ENCODE results near the gene TRMT6.

TRMT6 gene

DNA sequence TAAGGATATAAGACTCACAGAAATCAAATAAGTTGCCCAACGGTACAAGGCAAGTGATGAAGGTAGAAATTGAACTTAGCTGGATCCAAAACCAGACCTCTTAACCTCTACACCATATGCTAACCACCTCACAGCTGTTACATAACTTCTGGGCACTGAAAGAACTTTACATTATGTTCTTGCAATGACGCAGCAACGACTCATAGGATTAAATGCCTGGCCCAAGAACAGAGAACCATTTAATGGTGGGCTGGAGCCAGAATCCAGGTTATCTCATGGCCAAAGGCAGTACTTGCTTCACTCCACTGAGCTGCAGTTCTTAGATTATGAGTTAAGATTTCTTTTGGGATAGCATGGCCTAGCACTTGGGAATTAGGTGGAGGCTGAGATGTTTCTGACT, 4.4 kb downstream of the TRMT6 start:
- no peak for DNase-seq

DNA sequence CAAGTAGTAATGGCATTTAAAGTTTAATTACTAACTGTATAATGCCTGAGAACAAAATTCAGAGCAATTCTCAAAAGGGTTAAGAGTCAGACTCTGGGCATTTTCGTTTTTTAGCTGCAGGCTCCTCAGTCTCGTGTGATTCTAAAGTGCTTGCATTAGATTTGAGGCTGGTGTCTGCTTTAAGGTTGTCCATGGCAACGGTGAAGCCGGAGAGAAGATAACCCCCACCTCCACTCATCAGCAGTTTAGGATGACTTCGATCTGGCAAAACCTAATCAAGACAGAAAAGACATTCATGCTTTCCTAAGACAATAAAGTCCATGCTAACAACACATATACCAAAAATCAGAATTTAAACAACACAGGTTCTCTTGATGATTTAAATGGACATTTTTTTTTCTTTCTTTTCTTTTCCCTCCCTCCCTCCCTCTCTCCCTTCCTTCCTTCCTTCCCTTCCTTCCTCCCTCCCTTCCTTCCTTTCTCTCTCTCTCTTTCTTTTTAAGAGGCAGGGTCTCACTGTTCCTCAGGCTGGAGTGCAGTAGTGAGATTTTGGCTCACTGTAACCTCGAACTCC, 11.8 kb downstream of the TRMT6 start:
- no peak for DNase-seq

DNA sequence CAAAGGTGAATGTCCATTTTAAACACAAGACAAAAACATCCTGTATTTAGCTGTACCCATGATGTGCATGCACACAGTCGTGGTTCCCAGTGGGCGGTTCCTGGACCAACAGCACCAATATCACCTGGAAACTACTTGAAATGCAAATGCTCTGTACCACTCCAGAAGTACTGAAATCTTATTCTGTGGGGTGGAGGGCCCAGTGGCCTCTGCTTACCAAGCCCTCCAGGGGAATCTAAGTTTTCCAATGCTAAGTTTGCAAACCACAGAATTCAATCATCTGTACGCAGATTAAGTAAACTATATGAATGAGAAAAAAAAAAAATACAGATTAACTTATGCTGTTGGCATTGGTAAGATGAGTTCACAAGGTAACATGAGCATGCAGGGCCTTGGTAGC, 14.1 kb downstream of the TRMT6 start:
- no peak for DNase-seq

DNA sequence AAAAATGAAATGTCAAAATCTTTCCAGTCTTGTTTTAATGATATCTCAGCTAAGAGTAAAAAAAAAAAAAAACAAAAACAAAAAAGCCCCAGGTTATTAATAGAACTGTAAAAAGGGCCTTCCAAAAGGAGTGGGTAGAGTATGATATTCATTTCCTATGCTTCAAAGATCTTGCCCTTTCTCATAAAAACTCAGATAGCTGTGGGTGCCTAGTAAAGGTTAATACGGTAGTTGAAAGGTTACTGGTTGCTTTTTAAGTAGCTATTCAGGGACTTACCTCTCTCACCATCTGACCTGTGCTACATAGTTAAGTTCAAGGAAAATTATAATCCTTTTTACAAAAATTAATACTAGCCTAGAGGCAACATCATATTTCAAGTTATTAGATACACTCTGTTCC, 14.9 kb downstream of the TRMT6 start:
- DNase-seq: no peak

DNA sequence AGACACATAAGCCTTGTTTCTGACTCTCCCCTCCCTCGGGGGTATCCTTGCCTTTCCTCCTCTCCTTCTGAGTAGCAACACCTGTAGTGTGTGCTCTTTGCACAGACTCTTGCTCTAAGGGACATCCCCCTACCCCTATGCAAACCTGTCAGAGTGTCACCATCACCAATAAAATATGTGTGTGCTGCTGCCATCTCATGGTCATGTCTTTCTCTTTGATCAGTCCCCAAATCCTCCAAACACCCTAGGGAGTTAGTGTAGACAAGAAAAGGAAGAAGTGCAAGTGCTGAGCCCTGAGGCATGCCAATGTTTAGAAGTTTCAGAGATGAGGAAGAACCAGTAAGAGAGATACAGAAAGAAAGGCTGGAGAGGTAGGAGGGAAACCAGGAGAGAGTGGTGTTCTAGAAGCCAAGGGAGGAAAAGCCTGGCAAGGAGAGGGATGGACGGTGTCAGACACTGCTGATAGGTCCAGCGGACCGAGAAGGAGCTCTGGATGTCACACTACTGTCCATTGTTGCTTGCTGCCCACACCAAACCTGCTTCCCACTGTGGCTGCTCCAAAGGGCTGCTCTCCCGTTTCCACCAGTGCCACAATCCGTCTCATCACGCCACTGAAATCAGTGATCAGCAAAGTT, 16.4 kb downstream of the TRMT6 start:
- no peak for DNase-seq

DNA sequence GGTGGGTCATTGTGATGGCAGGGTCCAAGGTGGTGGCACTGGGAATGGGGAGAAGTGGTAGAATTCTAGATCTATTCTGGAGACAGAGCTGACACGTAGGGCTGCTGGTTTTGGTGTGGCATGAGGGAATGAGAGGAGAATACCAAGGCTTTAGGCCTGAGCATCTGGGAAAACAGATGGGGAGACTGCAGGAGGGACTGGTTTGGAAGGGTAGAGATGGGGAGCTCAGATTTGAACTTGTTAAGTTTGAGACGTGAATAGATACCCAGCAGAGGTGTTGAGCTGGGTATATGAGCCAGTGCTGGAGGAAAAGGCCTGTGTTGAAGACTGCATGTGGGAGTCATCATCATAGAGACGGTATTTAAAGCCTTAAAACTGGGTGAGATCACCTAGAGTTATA, 17.5 kb downstream of the TRMT6 start:
- DNase-seq: no peak

DNA sequence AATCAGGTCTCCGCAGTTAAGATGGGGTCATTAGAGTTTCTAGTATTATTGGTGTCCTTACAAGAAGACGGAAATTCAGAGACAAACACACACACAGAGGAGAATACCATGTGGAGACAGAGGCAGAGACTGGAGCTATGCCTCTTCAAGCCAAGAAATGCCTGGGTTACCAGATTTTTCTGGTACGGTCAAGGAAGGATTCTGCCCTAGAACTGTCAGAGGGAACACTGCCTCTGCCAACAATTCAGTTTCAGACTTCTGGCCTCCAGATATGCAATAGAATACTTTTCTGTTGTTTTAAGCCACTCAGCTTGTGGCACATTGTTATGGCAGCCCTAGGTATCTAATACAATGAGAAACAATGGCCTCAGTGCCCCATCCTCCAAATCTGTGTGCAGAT, 18.9 kb downstream of the TRMT6 start:
- DNase-seq: no peak

DNA sequence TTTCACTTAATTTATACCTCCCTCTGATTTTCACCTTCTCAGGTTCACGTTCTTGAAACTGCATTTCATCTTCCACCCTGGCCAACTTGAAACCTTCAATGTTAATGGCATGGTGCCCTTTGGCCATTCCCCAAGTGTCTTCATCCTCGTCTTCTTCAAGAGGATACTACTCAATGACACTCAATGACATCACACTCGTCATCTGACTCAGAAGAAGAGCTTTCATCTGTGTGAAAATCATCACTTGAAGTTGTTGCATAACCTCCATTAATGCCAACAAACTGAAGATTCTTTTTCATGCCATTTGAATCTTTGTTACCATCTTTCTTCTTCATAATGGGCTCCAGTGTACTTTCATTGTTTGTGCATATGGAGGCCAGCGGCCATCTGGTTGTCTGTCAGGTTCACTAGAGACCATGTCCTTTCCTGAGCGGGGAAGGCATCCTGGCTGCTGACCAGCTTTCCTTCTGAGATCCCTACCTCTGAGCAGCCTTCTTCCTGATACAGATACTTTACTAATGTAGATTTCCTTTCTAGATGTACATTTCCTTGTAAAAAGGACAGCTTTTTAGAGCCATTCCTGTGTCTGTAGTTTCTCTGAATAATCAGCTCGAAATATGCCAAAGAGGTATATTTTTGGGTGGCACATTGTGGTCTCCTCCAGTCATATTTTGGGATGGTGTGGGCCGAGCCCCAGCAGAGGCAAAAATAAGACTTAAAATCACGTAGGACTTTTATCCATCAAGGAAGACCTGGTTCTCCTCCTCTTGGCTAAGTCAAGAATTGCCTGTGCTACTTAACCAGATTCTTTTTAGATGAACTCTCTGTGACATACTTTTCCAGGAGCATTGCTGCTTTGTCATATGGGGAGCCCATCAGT, 21.3 kb downstream of the TRMT6 start:
- no peak for DNase-seq

DNA sequence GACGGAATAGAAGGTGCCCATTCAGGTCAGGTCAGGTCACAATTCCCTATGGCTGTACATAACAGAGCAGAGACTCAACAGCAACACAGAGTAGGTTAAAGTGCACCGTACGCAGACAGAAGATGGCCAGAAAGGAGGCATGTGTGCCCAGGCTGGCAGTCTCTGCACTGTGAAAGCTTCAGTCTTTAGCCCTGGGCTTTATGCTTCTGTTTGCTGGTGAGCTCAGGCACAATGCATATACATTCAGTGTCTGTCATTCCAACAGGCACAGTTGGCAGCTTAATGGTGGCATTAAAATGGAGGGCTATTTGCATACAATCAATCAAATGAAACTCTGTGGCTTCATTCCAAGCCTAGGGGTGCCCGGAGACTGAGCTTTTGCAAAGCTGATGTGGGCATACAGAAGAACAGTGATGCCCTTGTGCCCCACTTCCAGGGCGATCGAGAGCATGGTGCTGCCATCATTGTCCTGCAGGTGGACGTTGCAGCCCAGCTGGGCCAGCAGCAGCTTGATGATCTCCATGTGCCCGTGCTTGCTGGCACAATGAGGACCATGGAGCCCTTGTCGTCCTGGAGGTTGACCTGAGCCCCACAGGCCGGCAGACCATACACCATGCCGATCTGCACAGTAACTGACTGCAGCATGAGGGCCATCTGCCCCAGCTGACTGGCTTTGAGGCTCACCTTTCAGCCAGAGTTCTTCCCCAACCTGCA, 22.4 kb downstream of the TRMT6 start:
- no peak for DNase-seq

DNA sequence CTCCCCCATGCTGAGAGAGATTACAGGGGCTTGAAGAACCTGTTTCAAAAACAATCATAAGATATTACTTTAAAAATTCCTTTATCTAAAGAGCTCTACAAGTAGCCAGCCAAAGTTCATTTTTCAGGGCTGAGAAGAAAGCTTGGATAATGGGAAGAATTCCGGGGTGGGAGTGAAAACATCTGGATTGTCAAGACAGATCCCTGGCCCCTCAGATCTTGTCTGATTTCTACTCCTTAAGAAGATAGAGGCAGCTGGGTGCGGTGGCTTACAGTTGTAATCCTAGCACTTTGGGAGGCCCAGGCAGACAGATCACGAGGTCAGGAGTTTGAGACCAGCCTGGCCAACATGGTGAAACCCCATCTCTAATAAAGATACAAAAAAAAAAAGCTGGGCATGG, 24.8 kb downstream of the TRMT6 start:
- DNase-seq: no peak

DNA sequence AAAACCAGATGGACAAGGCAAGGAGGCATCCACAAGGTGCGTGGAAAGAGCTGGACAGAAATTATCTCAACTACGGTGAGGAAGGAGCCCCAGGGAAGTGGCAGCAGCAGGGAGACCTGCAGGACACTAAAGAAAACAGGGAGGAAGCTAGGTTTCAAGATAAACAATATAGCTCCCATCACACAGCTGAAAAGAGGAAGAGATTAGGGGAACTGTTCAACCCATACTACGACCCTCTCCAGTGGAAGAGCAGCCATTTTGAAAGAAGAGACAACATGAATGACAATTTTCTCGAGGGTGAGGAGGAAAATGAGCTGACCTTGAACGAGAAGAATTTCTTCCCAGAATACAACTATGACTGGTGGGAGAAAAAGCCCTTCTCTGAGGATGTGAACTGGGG, 26.8 kb downstream of the TRMT6 start:
- DNase-seq: no peak

DNA sequence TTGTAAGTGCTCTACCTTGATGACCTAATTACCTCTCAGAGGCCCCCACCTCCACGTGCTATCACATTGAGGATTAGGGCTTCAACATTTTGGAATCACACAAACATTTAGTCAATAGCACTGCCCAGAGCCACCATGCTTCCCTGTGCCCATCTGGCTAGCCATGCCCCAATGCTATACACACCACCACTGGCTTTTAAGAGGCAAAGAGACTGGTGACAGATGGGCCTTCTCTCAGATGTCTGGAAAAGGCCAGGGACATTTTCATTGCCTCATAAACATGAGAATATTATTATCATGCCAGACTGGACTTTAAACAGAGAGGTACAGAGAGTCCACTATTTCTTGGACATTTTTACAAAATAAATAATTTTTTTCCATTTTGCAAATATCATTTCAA, 29.8 kb downstream of the TRMT6 start:
- no peak for DNase-seq

DNA sequence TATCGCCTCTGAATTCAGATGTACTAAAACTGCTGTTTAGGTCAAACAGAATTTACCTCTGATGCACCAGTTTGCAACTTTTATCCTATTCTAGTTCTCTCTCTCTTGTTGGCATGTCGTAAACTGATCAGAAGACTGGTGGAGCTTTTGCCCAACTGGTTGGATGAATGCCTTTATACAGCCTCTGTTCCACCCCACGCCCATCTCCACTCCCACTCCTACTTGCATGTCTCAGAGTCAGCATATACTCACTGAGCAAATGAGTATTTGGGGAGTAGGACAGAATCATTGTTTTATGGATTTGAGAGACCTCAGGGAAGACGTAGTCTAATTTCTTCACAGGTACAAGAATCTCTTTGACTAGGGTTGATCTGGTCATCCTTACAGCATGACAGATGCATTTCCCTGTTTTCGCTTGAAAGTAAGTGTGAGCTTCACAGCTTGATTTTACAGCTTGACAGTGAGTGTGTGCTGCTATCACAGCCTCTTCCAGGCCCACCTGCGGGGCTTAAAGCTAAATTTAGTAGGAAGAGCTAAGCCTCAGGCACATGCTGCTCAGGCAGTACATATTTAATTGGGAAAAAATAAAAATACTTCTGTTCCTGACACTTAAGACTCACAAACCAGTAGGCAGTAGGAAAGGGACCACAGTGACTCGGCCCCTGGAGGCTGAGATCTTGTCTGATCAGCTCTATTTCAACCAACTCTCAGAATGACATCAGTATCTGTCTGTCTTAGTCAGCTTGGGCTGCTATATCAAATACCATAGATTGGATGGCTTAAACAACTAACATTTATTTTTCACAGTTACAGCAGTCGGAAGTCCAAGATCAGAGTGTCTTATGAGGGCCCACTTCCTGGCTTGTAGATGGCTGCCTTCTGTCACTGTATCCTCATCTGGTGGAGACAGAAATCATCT, 30.4 kb downstream of the TRMT6 start:
- DNase-seq: no peak

DNA sequence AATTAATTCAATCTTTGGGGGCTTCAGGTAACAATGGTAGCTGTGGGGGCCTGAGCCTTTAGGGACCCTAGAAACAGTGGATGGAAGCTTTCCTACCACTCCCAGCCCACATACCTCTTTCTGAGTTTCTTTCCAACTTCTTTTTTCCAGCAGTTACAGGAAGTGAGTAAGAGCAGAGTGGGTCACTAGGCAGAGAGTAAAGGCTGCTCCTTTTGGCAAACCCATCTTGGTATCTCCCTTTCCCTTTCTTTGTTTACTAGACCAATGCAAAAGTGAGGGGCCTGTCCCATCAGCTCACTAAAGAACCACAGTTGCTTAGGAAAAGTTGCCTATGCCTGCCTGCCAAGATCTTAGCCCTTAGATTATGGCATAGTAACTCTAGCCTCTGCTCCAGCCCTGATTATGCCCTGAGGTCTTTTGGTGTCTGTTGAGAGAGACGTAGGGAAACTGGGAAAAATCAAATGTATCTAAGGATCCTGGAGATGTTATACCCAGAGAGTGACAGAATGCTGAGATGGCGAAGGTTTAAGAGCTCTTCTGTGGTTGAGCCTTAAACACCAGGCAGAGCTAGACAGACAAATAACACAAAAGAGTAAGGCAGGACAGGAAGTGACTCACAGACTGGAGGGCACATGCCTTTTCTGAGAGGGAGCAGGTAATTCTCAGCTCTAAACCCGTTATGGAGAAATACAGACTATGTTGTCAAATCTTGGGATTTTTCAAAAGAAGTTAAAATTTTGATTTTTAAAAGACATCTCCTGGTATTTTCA, 31.3 kb downstream of the TRMT6 start:
- DNase-seq: no peak

DNA sequence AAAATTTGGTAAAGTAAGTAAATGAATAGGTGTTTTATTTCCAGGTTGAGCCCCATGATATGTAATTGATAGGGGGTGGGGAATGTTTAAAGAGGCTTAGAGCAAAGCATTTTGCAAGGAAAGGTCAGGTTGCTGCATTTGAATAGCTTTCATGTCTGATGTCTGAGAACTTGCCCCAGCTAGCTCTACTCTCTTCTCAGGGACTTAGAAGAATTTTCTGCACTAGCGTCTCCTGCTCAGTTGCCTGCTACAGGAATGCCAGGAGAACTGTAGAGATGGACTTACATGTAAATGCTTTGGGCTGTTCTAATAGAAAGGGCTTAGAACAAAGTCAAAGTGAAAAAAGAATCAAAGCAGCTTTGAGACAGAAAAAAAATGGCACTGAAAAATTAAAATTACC, 35.5 kb downstream of the TRMT6 start:
- DNase-seq: no peak

DNA sequence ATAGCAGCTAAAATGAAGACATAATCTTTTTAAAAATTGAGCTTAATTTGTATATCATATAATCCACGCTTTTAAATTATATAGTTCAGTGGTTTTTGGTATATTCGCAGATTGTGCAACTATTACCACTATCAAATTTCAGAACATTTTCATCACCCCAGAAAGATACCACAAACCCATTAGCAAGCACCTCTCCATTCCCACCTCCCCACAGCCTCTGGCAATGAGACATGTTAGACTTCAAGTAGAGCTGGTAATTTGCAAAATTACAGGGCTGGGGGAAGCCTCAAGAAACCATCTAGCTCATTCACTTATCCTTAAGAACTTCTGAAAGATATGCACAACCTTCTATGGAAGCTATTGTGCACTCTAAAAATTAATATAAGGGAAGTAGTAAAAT, 37.2 kb downstream of the TRMT6 start:
- no peak for DNase-seq

DNA sequence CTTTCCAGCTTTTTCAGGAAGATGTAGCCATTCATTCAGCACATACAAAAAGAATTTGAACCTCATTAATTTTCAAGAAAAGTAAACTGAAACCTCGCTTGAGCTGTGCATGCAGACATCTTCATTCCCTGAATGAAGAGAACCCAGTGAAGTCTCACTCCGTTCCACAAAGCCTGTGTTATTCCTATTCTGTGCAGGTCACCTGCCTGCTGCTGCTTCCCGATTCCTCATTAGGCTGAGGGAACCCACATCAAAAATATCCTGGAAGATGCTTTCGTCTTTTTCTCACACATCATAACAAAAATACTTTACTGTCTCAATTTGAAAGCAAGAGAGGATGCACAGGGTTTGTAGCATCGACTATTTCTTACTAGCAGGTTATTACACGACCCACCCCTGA, 40.1 kb downstream of the TRMT6 start:
- no peak for DNase-seq

DNA sequence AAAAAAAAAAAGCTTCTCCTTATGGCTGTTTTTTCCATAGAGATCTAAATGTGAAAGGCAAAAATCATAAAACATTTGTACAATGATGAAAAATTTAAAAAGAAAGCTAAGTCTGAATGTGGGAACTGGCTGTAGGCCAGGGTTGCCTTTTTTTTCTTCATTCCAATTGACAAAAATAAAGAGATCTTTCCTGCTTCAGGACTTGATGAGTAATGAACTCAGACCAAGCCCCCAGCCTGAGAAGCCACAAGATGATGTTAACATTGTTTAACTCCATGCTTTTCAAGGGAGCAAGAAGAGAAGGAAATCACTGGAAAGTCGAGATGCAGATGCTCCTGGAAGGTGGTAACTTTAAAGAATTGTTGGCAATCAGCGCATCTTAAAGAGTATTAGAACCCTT, 41.4 kb downstream of the TRMT6 start:
- no peak for DNase-seq

DNA sequence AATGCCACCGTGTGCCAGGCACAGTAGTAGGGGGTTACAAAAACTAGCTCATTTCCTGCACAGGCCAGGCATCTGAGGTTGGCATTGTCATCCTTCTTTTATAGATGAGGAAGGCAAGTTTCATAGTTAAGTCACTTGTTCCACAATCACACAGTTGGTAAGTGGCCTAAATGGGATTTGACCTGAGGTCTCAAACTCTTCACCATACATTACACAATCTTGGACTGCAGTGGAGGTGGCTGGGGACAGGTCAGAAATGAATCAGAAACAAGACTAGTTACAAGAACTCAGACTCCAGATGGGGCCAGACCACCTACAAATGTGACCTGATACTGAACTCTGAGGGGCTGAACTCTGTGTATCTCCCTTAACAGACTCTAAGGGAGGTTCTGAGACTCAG, 49.4 kb downstream of the TRMT6 start:
- DNase-seq: no peak

DNA sequence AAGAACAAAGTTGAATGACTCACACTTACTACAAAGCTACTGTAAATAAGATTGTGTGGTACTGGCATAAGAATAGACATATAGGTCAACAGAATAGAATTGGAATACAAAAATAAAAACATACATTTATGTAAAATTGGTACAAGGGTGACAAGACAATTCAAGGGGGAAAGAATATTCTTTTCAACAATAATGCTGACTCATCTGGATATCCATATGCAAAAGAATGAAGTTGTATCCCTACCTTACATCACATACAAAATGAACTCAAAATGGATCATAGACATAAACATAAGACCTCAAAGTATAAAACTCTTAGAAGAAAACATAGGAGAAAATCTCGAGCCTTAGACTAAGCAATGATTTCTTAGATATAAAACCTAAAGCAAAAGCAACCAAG, 50.9 kb downstream of the TRMT6 start:
- DNase-seq: no peak

DNA sequence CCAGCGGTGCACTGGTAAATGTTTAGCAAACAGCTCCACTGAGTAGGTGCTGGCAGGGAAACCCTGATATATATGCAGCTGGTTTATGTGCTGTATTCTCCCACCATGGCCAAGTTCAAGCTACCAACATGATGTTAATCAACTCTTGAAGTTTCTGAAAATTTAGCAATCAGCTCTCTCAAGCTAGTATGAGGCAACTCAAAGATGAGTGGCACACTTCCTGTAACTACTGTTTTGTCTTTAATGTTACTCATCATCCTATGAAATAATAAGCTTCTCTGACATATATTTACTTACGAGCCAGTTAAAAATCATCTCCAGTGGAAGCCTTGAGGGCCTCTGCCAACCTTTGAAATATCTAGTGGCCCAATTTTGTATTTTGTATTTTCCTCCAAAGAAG, 54.7 kb downstream of the TRMT6 start:
- DNase-seq: no peak

DNA sequence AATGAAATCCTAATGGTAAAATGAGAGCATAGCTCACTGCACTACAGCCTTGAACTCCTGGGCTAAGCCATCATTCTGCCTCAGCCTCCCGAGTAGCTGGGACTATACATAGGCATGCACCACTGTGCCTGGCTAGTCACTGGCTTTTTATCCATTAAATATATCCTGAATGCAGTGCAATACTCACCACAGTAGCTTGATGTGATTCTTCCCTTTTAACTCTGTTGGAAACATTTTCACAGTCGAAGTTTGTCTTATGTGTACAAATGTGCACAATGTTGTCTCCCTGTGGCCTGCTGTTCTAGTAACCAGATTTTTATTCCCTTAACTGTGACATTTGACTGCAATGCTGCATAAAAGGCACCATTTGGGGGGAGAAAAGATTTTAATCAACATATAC, 56.7 kb downstream of the TRMT6 start:
- DNase-seq: no peak
